Panc1 (cell line): ENCODE data around the gene AKT1. TPM values are rescaled to one million over a fixed set of nuclear protein-coding genes. Genes with fewer than 3 reads are reported as not detected.

Experiments used
- ATAC-seq: fragments of 200-7000 bp; cut with Tn5 transposase; 2 replicates; pipeline ENCODE4 v1.9.1; 2020; ENCODE audit warnings: mild to moderate bottlenecking, moderate library complexity
- BruUV-seq: library from RNA; stranded (reverse); fragments of 400-500 nt; replicated peaks from 2 replicates; lab custom pipeline; 2021; lab: Mats Ljungman, UMichigan
- CTCF ChIA-PET: fragments of 300-600 bp; sonication (Branson Sonifier 250); formaldehyde crosslinking; loops from one replicate; lab custom pipeline; 2022; ENCODE audit warnings: antibody characterized with exemption; lab: Charles Lee
- POLR2A ChIA-PET: fragments of 300-600 bp; sonication (Branson Sonifier 250); formaldehyde crosslinking; loops from one replicate; lab custom pipeline; 2022; ENCODE audit warnings: antibody characterized with exemption; lab: Charles Lee
- DNase-seq: peaks from one replicate; pipeline ENCODE4 v3.0.0-alpha.2; 2010; ENCODE audit warnings: low read depth, low spot score
- H3K27ac ChIP-seq: 2 replicates; pipeline ENCODE4 v1.5.1; 2011; ENCODE audit warnings: mild to moderate bottlenecking, low read length, inconsistent platforms
- H3K27me3 ChIP-seq: fragments of 200-500 bp; sonication (Bioruptor generic); 2 replicates; pipeline ENCODE4 v1.6.0; 2014; ENCODE audit warnings: low read length, inconsistent platforms; ENCODE audit not compliant: control insufficient read depth, insufficient read depth
- H3K36me3 ChIP-seq: fragments of 200-500 bp; sonication (Bioruptor generic); 2 replicates; pipeline ENCODE4 v1.5.1; 2014; ENCODE audit warnings: inconsistent platforms, mild to moderate bottlenecking, low read length, moderate library complexity; ENCODE audit not compliant: control insufficient read depth, insufficient read depth
- H3K4me1 ChIP-seq: 2 replicates; pipeline ENCODE4 v1.5.1; 2011; ENCODE audit warnings: inconsistent platforms, mild to moderate bottlenecking, low read length, moderate library complexity; ENCODE audit not compliant: control insufficient read depth, insufficient read depth
- H3K4me3 ChIP-seq, 2 experiments: 2 replicates each; pipeline ENCODE4 v1.5.1; 2011 to 2012; ENCODE audit warnings: low read depth in 2 of 2, low read length in 2 of 2, mild to moderate bottlenecking in 2 of 2, inconsistent platforms in 1 of 2, moderate library complexity in 1 of 2
- H3K9me3 ChIP-seq: fragments of 200-500 bp; sonication (Bioruptor generic); 2 replicates; pipeline ENCODE4 v1.5.1; 2014; ENCODE audit warnings: low read depth, mild to moderate bottlenecking, inconsistent platforms, low read length, moderate library complexity; ENCODE audit not compliant: control insufficient read depth, insufficient read depth
- POLR2AphosphoS5 ChIP-seq: IDR thresholded peaks from 2 replicates; pipeline ENCODE4 v1.6.1; 2012; ENCODE audit warnings: mild to moderate bottlenecking, low read depth, low read length, moderate library complexity
- SIN3A ChIP-seq: IDR thresholded peaks from 2 replicates; pipeline ENCODE4 v1.6.1; 2012; ENCODE audit warnings: low read depth, mild to moderate bottlenecking, low read length, moderate library complexity, borderline replicate concordance; ENCODE audit not compliant: insufficient read depth
- TCF7L2 ChIP-seq: IDR thresholded peaks from 2 replicates; pipeline ENCODE4 v1.6.1; 2011; ENCODE audit warnings: mild to moderate bottlenecking, low read depth, low read length, inconsistent platforms
- in situ Hi-C: cut with HindIII; loops from 2 replicates; pipeline ENCODE4 v1.10.0; 2016; ENCODE audit warnings: low sequenced_read_pairs, low pct_unique_long_range_greater_than_20kb
- intact Hi-C: fragments of 100-400 bp; cut with micrococcal nuclease; formaldehyde crosslinking; loops from one replicate; pipeline ENCODE4 v1.10.0; 2022; ENCODE audit not compliant: unreplicated experiment
- total RNA-seq: library from RNA; stranded (reverse); gene quantifications from one replicate; pipeline ENCODE4 v1.2.1, GENCODE V29; 2021; ENCODE audit not compliant: unreplicated experiment
- TF ChIP-seq, protein P1 (sequence below): fragments of 450-650 bp; IDR thresholded peaks from 2 replicates; pipeline ENCODE4 v1.5.1; 2017; ENCODE audit warnings: mild to moderate bottlenecking
- TF ChIP-seq, protein P2 (sequence below), 2 experiments: IDR thresholded peaks; 2 replicates each; pipeline ENCODE4 v1.6.1; 2011 to 2012; ENCODE audit warnings: low read depth in 2 of 2, control low read depth in 1 of 2, low read length in 1 of 2, mild to moderate bottlenecking in 1 of 2, moderate library complexity in 1 of 2; ENCODE audit not compliant: insufficient read depth in 1 of 2

The AKT1 gene
- total RNA-seq, 1 experiment from 2014 or later, result 175 TPM

DNA sequence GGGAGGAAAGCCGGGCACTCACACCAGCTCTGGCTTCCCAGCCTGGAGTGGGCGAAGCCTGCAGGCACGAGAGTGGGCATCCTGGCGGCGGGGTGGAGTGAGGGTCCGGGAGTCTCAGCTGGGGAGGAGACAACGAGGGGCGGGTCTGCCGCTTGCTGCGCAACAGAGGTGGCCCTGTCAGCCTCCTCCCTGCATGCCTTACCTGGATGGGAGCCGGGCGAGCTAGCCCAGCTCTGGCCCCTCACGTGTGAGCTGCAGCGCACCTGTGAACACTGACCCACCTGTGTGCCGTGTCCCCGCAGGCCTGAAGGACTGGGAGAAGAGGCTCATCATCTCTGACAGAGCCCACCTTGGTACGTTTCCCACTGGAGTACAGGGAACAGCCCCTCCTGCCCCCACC, 56.5 kb downstream of the AKT1 start:
- Histone ChIP-seq H3K27ac (no peak overlapping the region), H3K27me3 (no peaks in the 10 kb centered on the region), H3K4me3 (no peak overlapping the region), H3K4me1 (no peaks in the 10 kb centered on the region), H3K36me3 (no peaks in the 10 kb centered on the region), H3K9me3 (no peaks in the 10 kb centered on the region)
- ChIA-PET POLR2A (interaction anchor here (0.6 kb wide), 1 partner anchor 231 kb away, joined by 3 read pairs; no protein-coding TSS in a partner anchor), CTCF (no interaction called here)
- BruUV-seq, result no TSS peak
- no peak for DNase-seq
- in situ Hi-C loops, result no loop called here
- intact Hi-C loops, result no loop called here
- TF ChIP-seq, protein P1, sequence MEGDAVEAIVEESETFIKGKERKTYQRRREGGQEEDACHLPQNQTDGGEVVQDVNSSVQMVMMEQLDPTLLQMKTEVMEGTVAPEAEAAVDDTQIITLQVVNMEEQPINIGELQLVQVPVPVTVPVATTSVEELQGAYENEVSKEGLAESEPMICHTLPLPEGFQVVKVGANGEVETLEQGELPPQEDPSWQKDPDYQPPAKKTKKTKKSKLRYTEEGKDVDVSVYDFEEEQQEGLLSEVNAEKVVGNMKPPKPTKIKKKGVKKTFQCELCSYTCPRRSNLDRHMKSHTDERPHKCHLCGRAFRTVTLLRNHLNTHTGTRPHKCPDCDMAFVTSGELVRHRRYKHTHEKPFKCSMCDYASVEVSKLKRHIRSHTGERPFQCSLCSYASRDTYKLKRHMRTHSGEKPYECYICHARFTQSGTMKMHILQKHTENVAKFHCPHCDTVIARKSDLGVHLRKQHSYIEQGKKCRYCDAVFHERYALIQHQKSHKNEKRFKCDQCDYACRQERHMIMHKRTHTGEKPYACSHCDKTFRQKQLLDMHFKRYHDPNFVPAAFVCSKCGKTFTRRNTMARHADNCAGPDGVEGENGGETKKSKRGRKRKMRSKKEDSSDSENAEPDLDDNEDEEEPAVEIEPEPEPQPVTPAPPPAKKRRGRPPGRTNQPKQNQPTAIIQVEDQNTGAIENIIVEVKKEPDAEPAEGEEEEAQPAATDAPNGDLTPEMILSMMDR, result no peak
- TF ChIP-seq TCF7L2 (no peak), SIN3A (no peak), POLR2AphosphoS5 (no peak)
- TF ChIP-seq, protein P2, sequence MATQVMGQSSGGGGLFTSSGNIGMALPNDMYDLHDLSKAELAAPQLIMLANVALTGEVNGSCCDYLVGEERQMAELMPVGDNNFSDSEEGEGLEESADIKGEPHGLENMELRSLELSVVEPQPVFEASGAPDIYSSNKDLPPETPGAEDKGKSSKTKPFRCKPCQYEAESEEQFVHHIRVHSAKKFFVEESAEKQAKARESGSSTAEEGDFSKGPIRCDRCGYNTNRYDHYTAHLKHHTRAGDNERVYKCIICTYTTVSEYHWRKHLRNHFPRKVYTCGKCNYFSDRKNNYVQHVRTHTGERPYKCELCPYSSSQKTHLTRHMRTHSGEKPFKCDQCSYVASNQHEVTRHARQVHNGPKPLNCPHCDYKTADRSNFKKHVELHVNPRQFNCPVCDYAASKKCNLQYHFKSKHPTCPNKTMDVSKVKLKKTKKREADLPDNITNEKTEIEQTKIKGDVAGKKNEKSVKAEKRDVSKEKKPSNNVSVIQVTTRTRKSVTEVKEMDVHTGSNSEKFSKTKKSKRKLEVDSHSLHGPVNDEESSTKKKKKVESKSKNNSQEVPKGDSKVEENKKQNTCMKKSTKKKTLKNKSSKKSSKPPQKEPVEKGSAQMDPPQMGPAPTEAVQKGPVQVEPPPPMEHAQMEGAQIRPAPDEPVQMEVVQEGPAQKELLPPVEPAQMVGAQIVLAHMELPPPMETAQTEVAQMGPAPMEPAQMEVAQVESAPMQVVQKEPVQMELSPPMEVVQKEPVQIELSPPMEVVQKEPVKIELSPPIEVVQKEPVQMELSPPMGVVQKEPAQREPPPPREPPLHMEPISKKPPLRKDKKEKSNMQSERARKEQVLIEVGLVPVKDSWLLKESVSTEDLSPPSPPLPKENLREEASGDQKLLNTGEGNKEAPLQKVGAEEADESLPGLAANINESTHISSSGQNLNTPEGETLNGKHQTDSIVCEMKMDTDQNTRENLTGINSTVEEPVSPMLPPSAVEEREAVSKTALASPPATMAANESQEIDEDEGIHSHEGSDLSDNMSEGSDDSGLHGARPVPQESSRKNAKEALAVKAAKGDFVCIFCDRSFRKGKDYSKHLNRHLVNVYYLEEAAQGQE (IDR thresholded peaks at IDR 0.05; ENCODE audit: insufficient read depth in 1 of 2, low read depth in 2 of 2, low read length in 1 of 2), result no peak
- no peak for ATAC-seq

DNA sequence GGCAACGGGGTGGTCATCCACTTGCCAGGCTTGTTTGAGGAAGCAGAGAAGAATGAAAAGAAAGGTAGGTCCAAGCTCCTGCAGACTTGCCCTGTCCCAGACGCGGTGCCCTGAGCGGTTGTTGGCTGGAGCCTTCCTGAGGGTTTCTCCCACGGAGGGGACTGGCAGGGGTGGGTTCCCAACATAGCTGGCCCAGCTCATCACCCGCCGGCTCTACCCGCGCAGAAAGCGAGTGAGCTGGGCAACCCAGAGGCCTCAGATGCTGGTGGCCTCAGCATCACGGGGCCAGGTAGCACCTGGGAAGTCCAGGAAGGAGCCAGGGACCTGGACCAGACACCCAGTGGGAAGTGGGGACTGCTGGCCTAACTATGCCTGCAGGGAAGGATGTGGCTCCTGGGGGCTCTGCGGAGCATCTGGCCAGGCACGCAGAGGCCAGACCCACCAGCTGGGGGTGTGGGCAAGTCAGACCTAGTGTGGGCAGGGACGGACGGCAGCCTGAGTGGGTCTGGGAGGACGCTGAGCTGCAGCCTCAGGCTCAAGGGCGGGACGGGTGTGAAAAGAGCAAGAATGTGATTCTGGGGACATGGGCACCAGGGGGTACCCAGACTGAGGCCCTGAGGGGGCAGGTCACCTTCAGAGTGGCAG, 57.1 kb downstream of the AKT1 start:
- no peaks in the 10 kb centered on the region for H3K27me3 ChIP-seq
- H3K36me3 ChIP-seq, result no peaks in the 10 kb centered on the region
- no peak overlapping the region for H3K4me3 ChIP-seq
- no peaks in the 10 kb centered on the region for H3K9me3 ChIP-seq
- intact Hi-C loops (no loop called here), in situ Hi-C loops (no loop called here)
- no peak overlapping the region for H3K27ac ChIP-seq
- ATAC-seq (no peak), DNase-seq (no peak)
- no peaks in the 10 kb centered on the region for H3K4me1 ChIP-seq
- no TSS peak for BruUV-seq
- ChIA-PET CTCF (no interaction called here), POLR2A (interaction anchor here (0.6 kb wide), 1 partner anchor 232 kb away, joined by 3 read pairs; no protein-coding TSS in a partner anchor)
- TF ChIP-seq, protein P2 (IDR thresholded peaks at IDR 0.05; ENCODE audit: insufficient read depth in 1 of 2, low read depth in 2 of 2, low read length in 1 of 2), result no peak
- no peak for TF ChIP-seq SIN3A
- TF ChIP-seq TCF7L2, result no peak
- no peak for TF ChIP-seq POLR2AphosphoS5
- TF ChIP-seq, protein P1, result no peak
